ENCODE data around the gene NRG3. TPM values are rescaled to one million over a fixed set of nuclear protein-coding genes. Genes with fewer than 3 reads are reported as not detected.

NRG3 gene
- total RNA-seq, 6 experiments from 2014 or later, result 0.34 to 0.99 (median 0.75) TPM

DNA sequence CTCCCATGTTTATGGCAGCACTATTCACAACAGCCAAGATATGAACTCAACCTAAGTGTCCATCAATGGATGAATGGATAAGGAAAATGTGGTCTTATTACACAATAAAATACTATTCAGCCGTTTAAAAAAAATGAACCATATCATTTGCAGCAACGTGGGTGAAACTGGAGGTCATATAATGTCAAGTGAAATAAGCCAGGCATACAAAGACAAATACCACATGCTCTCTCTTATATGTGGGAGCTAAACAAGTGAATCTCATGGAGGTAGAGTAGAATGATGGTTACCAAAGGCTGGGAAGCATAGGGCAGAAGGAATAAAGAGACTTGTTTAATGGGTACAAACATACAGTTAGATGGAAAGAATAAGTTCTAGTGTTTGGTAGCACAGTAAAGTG, 699.1 kb downstream of the NRG3 start:
- Histone ChIP-seq H3K4me3 (no peak overlapping the region), H3K9me3 (no peaks in the 10 kb centered on the region), H3K4me1 (no peaks in the 10 kb centered on the region), H3K36me3 (no peaks in the 10 kb centered on the region), H3K27ac (no peak overlapping the region), H3K27me3 (no peaks in the 10 kb centered on the region)
- TF ChIP-seq, protein P1, sequence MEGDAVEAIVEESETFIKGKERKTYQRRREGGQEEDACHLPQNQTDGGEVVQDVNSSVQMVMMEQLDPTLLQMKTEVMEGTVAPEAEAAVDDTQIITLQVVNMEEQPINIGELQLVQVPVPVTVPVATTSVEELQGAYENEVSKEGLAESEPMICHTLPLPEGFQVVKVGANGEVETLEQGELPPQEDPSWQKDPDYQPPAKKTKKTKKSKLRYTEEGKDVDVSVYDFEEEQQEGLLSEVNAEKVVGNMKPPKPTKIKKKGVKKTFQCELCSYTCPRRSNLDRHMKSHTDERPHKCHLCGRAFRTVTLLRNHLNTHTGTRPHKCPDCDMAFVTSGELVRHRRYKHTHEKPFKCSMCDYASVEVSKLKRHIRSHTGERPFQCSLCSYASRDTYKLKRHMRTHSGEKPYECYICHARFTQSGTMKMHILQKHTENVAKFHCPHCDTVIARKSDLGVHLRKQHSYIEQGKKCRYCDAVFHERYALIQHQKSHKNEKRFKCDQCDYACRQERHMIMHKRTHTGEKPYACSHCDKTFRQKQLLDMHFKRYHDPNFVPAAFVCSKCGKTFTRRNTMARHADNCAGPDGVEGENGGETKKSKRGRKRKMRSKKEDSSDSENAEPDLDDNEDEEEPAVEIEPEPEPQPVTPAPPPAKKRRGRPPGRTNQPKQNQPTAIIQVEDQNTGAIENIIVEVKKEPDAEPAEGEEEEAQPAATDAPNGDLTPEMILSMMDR (IDR thresholded peaks at IDR 0.05), result no peak
- TF ChIP-seq POLR2A (IDR thresholded peaks at IDR 0.05), result no peak
- intact Hi-C loops (cut with DNase I), result no loop called here
- 33% methylated on average over 2 of the region's 2 CpGs for WGBS (ENCODE audit: insufficient coverage, low coverage, low lambda C conversion rate, missing lambda C conversion rate)
- no peak for DNase-seq
- ATAC-seq, result no peak

DNA sequence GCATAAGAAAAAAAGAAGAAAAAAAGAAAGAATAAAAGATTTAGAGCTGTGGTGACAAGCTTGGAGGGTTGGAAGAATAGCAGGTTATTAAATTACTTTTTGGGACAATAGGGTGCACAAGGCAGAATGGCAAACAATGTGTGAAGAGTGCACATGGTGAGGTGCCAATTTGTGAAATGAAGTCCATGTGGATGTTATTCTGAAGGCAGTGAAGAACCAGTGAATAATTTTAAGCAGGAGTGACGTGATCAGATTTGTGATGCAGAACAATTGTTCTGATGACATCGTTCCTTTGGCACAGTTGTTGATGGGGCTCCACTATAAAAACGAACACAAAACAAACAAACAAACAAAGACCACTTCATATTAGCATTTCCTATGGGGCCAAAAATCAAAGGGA, 700.3 kb downstream of the NRG3 start:
- no peaks in the 10 kb centered on the region for H3K9me3 ChIP-seq
- H3K4me1 ChIP-seq, result no peaks in the 10 kb centered on the region
- no peak overlapping the region for H3K4me3 ChIP-seq
- WGBS (ENCODE audit: insufficient coverage, low coverage, low lambda C conversion rate, missing lambda C conversion rate), result 48% methylated on average over 3 of the region's 3 CpGs
- H3K36me3 ChIP-seq, result no peaks in the 10 kb centered on the region
- DNase-seq, result no peak
- TF ChIP-seq, protein P1 (IDR thresholded peaks at IDR 0.05), result no peak
- no peak for TF ChIP-seq POLR2A (IDR thresholded peaks at IDR 0.05)
- no peaks in the 10 kb centered on the region for H3K27me3 ChIP-seq
- no peak for ATAC-seq
- H3K27ac ChIP-seq, result no peak overlapping the region
- intact Hi-C loops (cut with DNase I), result no loop called here

DNA sequence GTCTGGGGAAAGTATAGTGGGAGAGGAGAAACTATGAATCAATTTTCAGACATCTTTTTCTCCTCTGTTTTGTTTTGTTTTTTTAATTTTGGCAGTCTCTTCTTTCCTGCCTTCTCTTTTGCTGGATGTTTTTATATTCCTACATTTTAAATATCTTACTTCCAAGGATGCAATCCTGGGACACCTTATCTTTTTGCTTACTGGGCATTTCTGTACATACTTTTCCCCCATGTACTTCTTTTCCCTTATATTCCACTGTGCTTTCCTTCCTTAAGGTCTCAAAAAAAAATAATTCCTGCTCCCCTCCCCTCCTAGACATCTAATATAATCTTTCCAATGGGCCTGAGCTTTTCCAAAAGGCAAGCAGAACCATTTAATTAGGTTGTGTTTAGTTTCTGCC, 701.1 kb downstream of the NRG3 start:
- no peaks in the 10 kb centered on the region for H3K4me1 ChIP-seq
- H3K36me3 ChIP-seq, result no peaks in the 10 kb centered on the region
- DNase-seq (no peak), ATAC-seq (no peak)
- H3K27me3 ChIP-seq, result no peaks in the 10 kb centered on the region
- H3K4me3 ChIP-seq, result no peak overlapping the region
- no peak overlapping the region for H3K27ac ChIP-seq
- intact Hi-C loops (cut with DNase I), result no loop called here
- no peaks in the 10 kb centered on the region for H3K9me3 ChIP-seq
- TF ChIP-seq, protein P1 (IDR thresholded peaks at IDR 0.05), result no peak
- TF ChIP-seq POLR2A (IDR thresholded peaks at IDR 0.05), result no peak

DNA sequence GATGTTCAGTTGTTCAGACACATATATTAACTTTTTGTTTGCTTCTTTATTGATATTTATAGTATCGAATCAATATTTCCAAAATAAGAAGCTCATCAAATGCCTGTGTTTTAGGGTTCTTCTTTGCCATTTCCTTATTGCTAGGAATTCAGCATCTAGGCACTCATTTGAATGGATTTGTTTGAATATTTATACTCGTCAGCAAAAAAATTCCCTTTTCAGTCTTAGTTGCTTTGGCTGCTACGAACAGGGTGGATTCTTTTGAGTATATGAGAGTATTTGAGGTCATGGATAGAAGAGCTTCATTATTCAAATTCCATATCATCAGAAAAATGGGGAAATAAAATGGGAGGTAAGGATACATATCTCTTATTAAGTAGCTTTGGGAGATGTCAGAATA, 706.9 kb downstream of the NRG3 start:
- Histone ChIP-seq H3K27me3 (no peaks in the 10 kb centered on the region), H3K36me3 (no peaks in the 10 kb centered on the region), H3K27ac (no peak overlapping the region), H3K4me1 (no peaks in the 10 kb centered on the region), H3K4me3 (no peak overlapping the region), H3K9me3 (no peaks in the 10 kb centered on the region)
- intact Hi-C loops (cut with DNase I), result no loop called here
- WGBS (ENCODE audit: insufficient coverage, low coverage, low lambda C conversion rate, missing lambda C conversion rate), result 53% methylated on average over 3 of the region's 3 CpGs
- no peak for DNase-seq
- TF ChIP-seq POLR2A (IDR thresholded peaks at IDR 0.05), result no peak
- TF ChIP-seq, protein P1 (IDR thresholded peaks at IDR 0.05), result no peak
- no peak for ATAC-seq

DNA sequence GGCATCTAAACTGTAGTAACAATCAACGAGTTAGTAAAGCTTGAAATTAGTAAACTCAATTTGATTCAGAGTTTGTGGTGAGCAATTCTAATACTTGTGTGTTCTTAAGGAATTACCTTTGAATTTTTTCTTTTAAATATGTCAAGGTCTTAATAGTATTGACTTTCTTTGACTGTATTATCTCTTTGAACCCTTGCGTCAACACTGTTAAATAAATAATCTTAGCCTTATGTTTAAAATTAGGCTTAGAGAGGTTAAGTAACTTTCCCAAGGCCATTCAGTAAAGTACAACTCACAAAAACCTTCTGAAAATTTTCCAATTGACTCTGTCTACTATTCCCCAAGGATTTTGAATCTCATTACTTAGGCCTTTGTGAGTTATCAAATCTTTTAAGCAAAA, 716.4 kb downstream of the NRG3 start:
- Histone ChIP-seq H3K27me3 (no peaks in the 10 kb centered on the region), H3K9me3 (no peaks in the 10 kb centered on the region), H3K36me3 (no peaks in the 10 kb centered on the region), H3K4me1 (no peaks in the 10 kb centered on the region), H3K4me3 (no peak overlapping the region), H3K27ac (no peak overlapping the region)
- ATAC-seq, result no peak
- intact Hi-C loops (cut with DNase I), result no loop called here
- WGBS (ENCODE audit: insufficient coverage, low coverage, low lambda C conversion rate, missing lambda C conversion rate), result 29% methylated on average over 2 of the region's 2 CpGs
- no peak for DNase-seq
- TF ChIP-seq POLR2A (IDR thresholded peaks at IDR 0.05), result no peak
- TF ChIP-seq, protein P1 (IDR thresholded peaks at IDR 0.05), result no peak
